Forelimb muscle (tissue), 1 donor: ENCODE results near the gene C14orf119. TPM values are rescaled to one million over a fixed set of nuclear protein-coding genes. Genes with fewer than 3 reads are reported as not detected.

ENCODE experiments used
- DNase-seq: peaks from one replicate; pipeline ENCODE4 v3.0.0-alpha.2; 2013; ENCODE audit warnings: low read depth
- polyA plus RNA-seq: library from polyadenylated mRNA; unstranded; fragments of 120-200 nt; gene quantifications from one replicate; pipeline ENCODE4 v1.2.1, GENCODE V29; 2013; ENCODE audit not compliant: insufficient read length

The C14orf119 gene
- 47.4 TPM for polyA plus RNA-seq

- peak; percentile 100 for DNase-seq
Observed at GRCh38 chr14:23095196-23096108, at the start of gene C14orf119. C14orf119 (plus strand) TSS chr14:23095505; CDS start chr14:23097659, 2,154 bp downstream.

GRCh38 chr14:23047034-23047634 is 48.2 kb upstream of the C14orf119 start:
- no peak for DNase-seq

GRCh38 chr14:23047751-23048693 is 47.3 kb upstream of the C14orf119 start:
- no peak for DNase-seq

- no peak for DNase-seq
Observed at GRCh38 chr14:23049011-23049410, 46.3 kb upstream of the C14orf119 start.

GRCh38 chr14:23051141-23052057 is 43.9 kb upstream of the C14orf119 start:
- DNase-seq: no peak

- no peak for DNase-seq
Observed at GRCh38 chr14:23052182-23052623, 43.1 kb upstream of the C14orf119 start.

GRCh38 chr14:23052671-23053070 is 42.6 kb upstream of the C14orf119 start:
- DNase-seq: no peak

GRCh38 chr14:23053426-23053825 is 41.9 kb upstream of the C14orf119 start:
- no peak for DNase-seq

- DNase-seq: no peak
Observed at GRCh38 chr14:23054000-23054811, 41.1 kb upstream of the C14orf119 start.

- no peak for DNase-seq
Observed at GRCh38 chr14:23055147-23055550, 40.2 kb upstream of the C14orf119 start.

GRCh38 chr14:23055621-23056144 is 39.6 kb upstream of the C14orf119 start:
- no peak for DNase-seq

- DNase-seq: no peak
Observed at GRCh38 chr14:23056145-23056955, 39.0 kb upstream of the C14orf119 start.

- peak; percentile 62 for DNase-seq
Observed at GRCh38 chr14:23056956-23057756, 38.1 kb upstream of the C14orf119 start, which contains the start of gene CDH24. CDH24 (minus strand) TSS chr14:23057520; CDS start chr14:23055733, 1,787 bp downstream.

- DNase-seq: peak; percentile 57
Observed at GRCh38 chr14:23057757-23058653, 37.3 kb upstream of the C14orf119 start.

- no peak for DNase-seq
Observed at GRCh38 chr14:23058654-23059504, 36.4 kb upstream of the C14orf119 start.
